COLO829 (cell line): ENCODE results near the gene SKI.

Experiments
- DNase-seq: peaks from one replicate; pipeline ENCODE4 v3.0.0; 2012; ENCODE audit warnings: low spot score

SKI gene

GRCh38 chr1:2229911-2230731 is 2.0 kb downstream of the SKI start:
- DNase-seq: no peak

- no peak for DNase-seq
Observed at GRCh38 chr1:2230781-2231531, 2.8 kb downstream of the SKI start.

GRCh38 chr1:2231532-2232254 is 3.6 kb downstream of the SKI start:
- peak; percentile 82 for DNase-seq

GRCh38 chr1:2232255-2232915 is 4.3 kb downstream of the SKI start:
- DNase-seq: no peak

DNA sequence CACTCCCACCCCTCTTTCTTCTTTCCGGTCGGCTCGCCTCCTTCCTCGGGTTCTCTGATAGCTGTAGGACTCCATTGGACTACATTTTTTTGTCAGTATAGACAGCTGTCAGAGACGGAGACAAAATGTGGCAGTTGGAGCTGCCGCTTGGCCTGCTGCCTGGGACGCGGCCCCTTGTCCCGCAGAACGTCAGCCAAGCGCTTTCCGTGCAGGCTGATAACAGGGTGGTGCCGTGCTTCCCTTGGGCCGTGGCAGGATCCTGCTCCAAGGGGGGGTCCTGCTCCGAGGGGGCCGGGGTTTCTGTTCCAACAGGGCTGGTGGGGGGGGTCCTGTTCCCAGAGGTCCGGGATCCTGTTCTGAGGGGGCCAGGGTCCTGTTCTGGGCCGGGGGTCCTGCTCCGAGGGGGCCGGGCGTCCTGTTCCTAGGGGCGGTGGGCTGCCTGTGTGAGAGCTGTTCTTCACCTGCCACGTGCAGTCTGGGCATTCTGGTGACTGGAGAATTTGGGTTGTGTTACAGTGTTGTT is 4.9 kb downstream of the SKI start:
- DNase-seq: no peak

GRCh38 chr1:2233468-2233867 is 5.3 kb downstream of the SKI start:
- no peak for DNase-seq

- DNase-seq: no peak
Observed at GRCh38 chr1:2233997-2234761, 6.1 kb downstream of the SKI start.

- DNase-seq: no peak
Observed at GRCh38 chr1:2234762-2235113, 6.6 kb downstream of the SKI start.

- DNase-seq: no peak
Observed at GRCh38 chr1:2235300-2235998, 7.3 kb downstream of the SKI start.

DNA sequence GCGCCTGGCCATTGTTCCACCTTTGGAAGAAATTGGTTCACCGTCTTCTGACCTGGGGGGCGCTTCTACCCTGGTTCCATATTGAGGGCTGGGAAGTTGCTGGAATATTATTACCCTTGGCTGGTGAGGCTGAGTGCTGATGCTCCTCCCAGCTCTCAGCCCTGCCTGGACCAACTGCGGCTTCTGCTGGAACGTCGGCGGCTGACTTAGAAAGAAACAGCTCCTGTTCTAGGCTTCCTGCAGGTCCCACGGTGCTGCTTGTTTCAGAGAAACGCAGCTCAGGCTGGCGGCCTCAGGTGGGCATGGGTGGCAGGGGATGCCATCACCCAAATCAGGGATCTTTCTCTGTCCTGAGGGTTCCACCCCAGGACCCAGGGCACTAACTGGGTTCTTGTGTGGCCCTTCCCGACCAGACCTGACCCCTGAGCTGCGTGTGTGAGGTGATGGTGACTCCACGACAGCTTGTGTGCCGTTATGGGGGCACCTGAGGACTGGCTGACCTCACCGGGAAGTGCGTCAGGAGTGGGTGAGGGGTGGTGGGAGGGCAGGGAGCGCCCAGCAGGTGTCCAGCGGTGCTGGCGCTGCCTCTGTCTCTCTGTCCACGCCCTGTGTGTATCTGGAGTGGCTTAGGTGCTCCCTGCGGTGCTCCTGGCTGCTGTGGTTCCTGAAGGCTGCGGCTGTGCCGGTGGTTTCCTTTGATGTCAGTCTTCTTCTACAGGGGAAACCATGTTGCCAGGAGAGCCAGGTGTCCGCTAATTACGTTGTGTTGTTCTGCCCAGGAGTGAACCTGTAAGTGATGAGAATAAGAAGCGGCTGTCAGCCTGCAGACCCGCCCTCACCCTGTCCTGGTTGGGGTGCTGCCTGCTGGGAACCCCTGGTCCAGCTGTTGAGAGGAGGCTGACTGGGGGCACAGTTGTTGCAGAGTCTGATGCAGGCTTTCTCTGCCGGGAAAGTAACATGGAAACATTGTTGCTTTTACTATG is 8.9 kb downstream of the SKI start:
- no peak for DNase-seq

DNA sequence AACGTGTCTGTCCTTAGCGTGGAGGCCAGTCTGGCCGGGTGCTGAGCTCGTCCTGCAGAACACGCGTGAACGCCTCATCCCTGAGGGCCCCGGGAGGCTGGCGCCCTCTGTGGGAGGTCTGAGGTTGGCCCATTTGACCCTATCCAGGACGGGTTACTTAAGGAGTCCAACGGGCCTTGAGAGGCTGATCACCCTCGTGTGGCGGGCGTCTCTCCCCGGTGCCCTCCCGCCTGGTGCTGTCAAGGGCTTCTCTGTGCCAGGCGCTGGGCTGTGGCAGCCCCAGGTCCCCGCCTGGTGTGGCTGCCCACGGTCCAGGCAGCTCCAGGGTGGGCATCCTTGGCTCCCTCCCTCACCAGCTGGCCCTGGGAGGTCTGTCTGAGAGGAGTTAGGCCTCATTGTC is 9.7 kb downstream of the SKI start:
- DNase-seq: no peak

DNA sequence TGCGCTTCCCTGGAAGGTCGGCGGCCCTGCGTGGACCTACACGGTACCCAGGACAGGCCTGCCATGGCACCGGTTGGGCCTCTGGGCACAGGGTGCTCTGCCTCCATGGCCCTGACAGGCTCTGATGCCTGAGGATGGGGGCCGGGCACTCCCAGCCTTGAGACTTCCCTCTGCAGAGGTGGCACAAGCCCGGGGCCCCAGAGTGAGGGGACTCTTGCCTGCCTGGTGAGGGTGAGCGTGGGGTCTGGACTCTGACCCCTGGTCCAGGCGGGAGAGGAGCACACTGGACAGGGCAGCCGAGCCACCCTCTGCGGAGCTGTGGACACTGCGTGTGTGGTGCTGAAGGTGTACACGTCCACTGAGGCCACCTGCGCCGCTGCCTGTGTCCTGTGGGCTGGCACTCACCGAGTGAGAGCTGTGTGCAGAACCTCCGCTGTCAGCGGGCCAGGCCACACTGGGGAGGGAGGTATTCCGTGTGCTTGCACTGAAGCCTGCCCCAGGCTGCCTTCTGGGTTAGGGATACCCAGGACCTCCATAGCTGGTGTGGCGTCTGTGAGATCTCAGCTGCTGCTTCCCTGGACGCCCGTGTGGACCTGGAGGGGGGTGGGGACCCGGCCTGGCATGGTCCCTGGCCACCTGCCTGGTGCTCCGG is 10.4 kb downstream of the SKI start:
- DNase-seq: no peak

DNA sequence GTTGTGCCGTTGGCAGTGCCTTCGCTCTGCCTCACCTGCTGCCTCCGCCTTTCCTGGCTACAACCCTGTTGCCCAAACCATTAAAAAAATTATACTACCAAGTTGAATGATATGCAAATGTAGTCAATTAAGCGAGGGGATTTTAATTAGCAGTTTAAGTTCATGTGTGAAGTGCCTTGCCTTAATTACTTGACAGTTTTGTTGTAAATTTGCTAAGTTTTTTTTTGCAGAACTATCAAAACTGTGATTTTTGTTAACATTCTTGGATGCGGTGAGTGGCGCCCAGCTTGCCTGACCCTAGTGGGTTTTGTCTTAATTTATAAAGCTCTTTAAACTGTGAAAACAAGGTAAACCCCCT is 10.9 kb downstream of the SKI start:
- DNase-seq: no peak

DNA sequence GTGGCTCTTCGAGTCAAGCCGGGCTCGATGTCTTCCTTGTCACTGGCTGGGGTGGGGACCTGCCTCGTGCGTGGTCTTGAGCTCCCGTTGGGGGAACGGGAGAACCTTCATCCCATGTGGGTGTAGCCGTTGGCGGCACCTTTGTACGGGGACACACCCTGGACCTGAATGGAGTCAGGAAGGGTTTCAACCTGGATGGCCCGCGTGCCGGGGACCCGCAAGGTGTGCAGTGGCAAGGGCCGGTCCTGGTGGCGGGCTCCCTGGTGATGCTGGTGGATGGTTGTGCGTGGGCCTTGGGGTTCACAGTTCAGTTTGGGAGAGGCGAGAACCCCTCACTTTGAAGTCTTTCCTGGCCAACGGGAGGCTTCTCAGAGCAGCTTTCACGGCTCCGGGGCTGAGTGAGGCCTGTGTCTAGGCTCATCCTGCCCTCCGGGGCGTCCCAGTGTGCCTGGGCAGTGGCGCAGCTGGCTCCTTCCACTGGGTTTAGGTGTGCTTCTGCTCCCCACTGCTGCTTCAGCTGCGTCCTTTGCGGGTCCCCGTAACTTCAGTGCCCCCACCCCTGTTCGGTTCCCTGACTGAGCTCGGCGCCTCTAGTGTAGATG is 11.4 kb downstream of the SKI start:
- DNase-seq: no peak

DNA sequence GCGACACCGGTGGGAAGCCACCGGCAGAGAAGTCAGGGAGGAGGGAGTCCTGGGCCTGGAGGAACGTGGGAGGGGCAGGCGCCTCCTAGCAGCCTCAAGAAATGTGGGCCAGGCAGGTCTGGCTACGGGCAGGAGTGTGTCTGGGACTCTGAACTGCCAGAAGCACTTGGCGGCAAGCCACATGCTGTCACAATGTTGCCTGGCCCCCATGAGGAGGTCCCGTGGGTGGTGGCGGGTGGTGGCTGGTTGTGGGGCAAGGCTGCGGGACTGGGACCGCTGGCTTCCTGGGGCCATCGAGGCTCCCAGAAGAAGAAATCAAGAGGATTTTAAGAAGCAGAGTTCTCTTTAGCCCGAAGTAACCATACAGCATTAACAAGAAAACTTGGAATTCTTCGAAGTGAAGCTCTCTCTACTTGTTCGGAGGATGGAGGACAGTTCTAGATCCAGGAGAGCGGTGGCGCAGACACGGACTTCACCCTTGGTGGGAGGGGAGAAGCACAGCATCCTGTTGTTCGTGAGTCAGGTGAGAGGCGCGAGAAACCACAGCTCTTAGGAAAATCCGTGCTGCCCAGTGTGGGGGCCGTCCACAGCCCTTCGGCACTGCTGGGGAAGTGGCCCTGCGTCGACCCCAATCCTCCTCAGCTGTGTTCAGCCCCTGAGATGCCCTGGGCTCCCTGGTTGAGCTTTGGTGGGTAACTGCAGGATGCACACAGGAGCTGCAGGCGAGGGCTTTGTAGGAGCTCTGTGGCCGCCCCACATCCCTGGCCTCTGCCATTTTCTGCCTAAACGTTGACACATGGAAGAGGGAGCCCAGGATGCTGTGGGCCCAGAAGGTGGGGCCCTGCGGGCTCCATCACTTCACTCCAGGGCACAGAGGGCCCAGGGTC is 12.4 kb downstream of the SKI start:
- DNase-seq: no peak

DNA sequence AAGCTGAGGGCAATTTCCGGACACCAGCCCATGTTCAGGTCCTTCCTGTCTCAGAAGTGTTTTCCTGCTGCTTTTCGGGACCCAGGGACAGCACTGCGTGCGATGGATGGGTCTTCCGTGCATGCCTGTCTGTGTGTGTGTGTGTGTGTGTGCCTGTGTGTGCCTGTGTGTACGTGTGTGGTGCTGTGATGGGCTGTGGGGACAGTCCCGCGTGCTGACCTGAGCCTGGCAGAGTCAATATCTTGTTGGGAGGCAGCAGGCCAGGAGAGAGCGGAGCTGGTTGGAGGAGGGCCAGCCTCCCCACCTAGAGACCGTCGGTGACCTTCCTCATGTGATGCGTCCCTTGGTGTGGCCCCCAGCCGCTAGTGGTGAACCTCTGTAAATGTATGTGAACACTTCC is 13.7 kb downstream of the SKI start:
- no peak for DNase-seq

GRCh38 chr1:2242814-2243725 is 15.0 kb downstream of the SKI start:
- no peak for DNase-seq
